GM12878 (cell line): ENCODE measurements around the gene ABI1. TPM values are rescaled to one million over a fixed set of nuclear protein-coding genes. Genes with fewer than 3 reads are reported as not detected.

Experiments used
- ASH2L ChIP-seq: fragments of 300-600, 200-600 bp; sonication (generic); IDR thresholded peaks from 2 replicates; pipeline ENCODE4 v1.6.1; 2017; ENCODE audit warnings: low read depth, mild to moderate bottlenecking, borderline replicate concordance
- ATF7 ChIP-seq: fragments of 450-650 bp; IDR thresholded peaks from 2 replicates; pipeline ENCODE4 v1.6.1; 2016; ENCODE audit warnings: low read depth, mild to moderate bottlenecking
- BCL11A ChIP-seq: IDR thresholded peaks from 2 replicates; pipeline ENCODE4 v1.6.1; 2011; ENCODE audit warnings: low read depth, low read length
- BMI1 ChIP-seq: fragments of 450-650 bp; IDR thresholded peaks from 2 replicates; pipeline ENCODE4 v1.6.1; 2016; ENCODE audit warnings: mild to moderate bottlenecking, moderate library complexity, borderline replicate concordance
- CHD1 ChIP-seq: IDR thresholded peaks from 2 replicates; pipeline ENCODE4 v1.6.1; 2012; ENCODE audit warnings: low read depth, low read length, improper control_type of control experiment
- ESRRA ChIP-seq: IDR thresholded peaks from 2 replicates; pipeline ENCODE4 v1.6.1; 2012; ENCODE audit warnings: mild to moderate bottlenecking, low read length, improper control_type of control experiment
- FOS ChIP-seq: IDR thresholded peaks from 3 replicates; pipeline ENCODE4 v1.6.1; 2011; ENCODE audit warnings: borderline replicate concordance; ENCODE audit not compliant: insufficient read length; ENCODE audit errors: extremely low read depth
- FOXM1 ChIP-seq: IDR thresholded peaks from 2 replicates; pipeline ENCODE4 v1.6.1; 2012; ENCODE audit warnings: low read depth, mild to moderate bottlenecking, inconsistent platforms, low read length, moderate library complexity
- HDAC6 ChIP-seq: fragments of 200-600 bp; sonication (generic); IDR thresholded peaks from one replicate; pipeline ENCODE4 v1.8.0; 2017; ENCODE audit warnings: antibody characterized with exemption; ENCODE audit not compliant: unreplicated experiment
- MTA3 ChIP-seq: IDR thresholded peaks from 2 replicates; pipeline ENCODE4 v1.6.1; 2012; ENCODE audit warnings: low read length, inconsistent platforms, borderline replicate concordance
- NRF1 ChIP-seq: conservative IDR thresholded peaks from 2 replicates; pipeline ENCODE4 v1.6.1; 2011; ENCODE audit warnings: mild to moderate bottlenecking, low read depth, low read length, improper control_type of control experiment
- PAX5 ChIP-seq: IDR thresholded peaks from 2 replicates; pipeline ENCODE4 v1.6.1; 2011; ENCODE audit warnings: low read depth, low read length, borderline replicate concordance
- POLR2A ChIP-seq: IDR thresholded peaks from 2 replicates; pipeline ENCODE4 v1.6.1; 2011; ENCODE audit warnings: low read depth, mild to moderate bottlenecking, low read length
- RCOR1 ChIP-seq: conservative IDR thresholded peaks from 2 replicates; pipeline ENCODE4 v1.6.1; 2012; ENCODE audit warnings: low read depth, low read length, improper control_type of control experiment
- SREBF1 ChIP-seq: IDR thresholded peaks from 2 replicates; pipeline ENCODE4 v1.6.1; 2012; ENCODE audit warnings: mild to moderate bottlenecking, low read length
- SUPT20H ChIP-seq: IDR thresholded peaks from 2 replicates; pipeline ENCODE4 v1.6.1; 2011; ENCODE audit warnings: low read depth, mild to moderate bottlenecking, low read length, moderate library complexity, borderline replicate concordance; ENCODE audit not compliant: control insufficient read depth
- TAF1 ChIP-seq: IDR thresholded peaks from 2 replicates; pipeline ENCODE4 v1.6.1; 2011; ENCODE audit warnings: mild to moderate bottlenecking, low read depth, low read length, borderline replicate concordance
- TCF3 ChIP-seq: IDR thresholded peaks from 2 replicates; pipeline ENCODE4 v1.6.1; 2012; ENCODE audit warnings: low read depth, mild to moderate bottlenecking, low read length, borderline replicate concordance; ENCODE audit not compliant: insufficient read depth
- TCF7 ChIP-seq: IDR thresholded peaks from 2 replicates; pipeline ENCODE4 v1.6.1; 2014; ENCODE audit warnings: antibody characterized with exemption, borderline replicate concordance
- ZNF207 ChIP-seq: fragments of 450-650 bp; IDR thresholded peaks from 2 replicates; pipeline ENCODE4 v1.6.1; 2014; ENCODE audit warnings: antibody characterized with exemption, mild to moderate bottlenecking, borderline replicate concordance
- ZNF592 ChIP-seq: fragments of 450-650 bp; IDR thresholded peaks from 2 replicates; pipeline ENCODE4 v1.6.1; 2017; ENCODE audit warnings: mild to moderate bottlenecking, moderate library complexity
- polyA plus RNA-seq, 11 experiments: library from polyadenylated mRNA; depleted of rRNA in 4 of 11; unstranded in 6 of 11; stranded (reverse) in 5 of 11; fragments of >200 nt; fragmentation: Nextera tagmentation in 4 of 11; fragmentation: Illumina TruSeq in 1 of 11; extraction: Ambion mirVana in 4 of 11; extraction: Trizol in 1 of 11; gene quantifications; 1 replicate in 1 of 11; 2 replicates in 10 of 11; pipeline versions ENCODE4 v1.2.1 to v1.2.3, GENCODE V29; 2011 to 2016; ENCODE audit warnings: inconsistent platforms in 2 of 11, missing spikeins in 2 of 11, low read depth in 1 of 11
- total RNA-seq, 4 experiments: library from RNA; depleted of rRNA in 3 of 4; stranded (reverse); fragments of >200 nt in 3 of 4; fragmentation: Illumina TruSeq in 1 of 4; extraction: Trizol in 1 of 4; gene quantifications; 2 replicates each; pipeline versions ENCODE4 v1.2.1 to v1.2.3, GENCODE V29; 2013 to 2021
- TF ChIP-seq, protein P1 (sequence below), 3 experiments: IDR thresholded peaks in 2 of 3; conservative IDR thresholded peaks in 1 of 3; 2 replicates each; pipeline ENCODE4 v1.5.1; 2011; ENCODE audit warnings: low read depth in 3 of 3, low read length in 3 of 3, mild to moderate bottlenecking in 3 of 3, control low read depth in 2 of 3, moderate library complexity in 2 of 3, inconsistent platforms in 1 of 3, mixed read lengths in 1 of 3; ENCODE audit not compliant: control insufficient read depth in 2 of 3, insufficient read depth in 1 of 3; ENCODE audit errors: extremely low read depth in 1 of 3
- TF ChIP-seq, protein P2 (sequence below): fragments of 450-650 bp; formaldehyde crosslinking; IDR thresholded peaks from 2 replicates; pipeline ENCODE4 v1.4.0; 2020; ENCODE audit warnings: mild to moderate bottlenecking, moderate library complexity

ABI1 gene
- total and polyA plus RNA-seq, 10 of the 15 experiments (the other 5 are each of a cell fraction or from before 2014, with no cell fraction given) = 31.2 to 73.2 (median 50.7) TPM

- TF ChIP-seq PAX5 = peak; percentile 51; the same call in 1 of the 2 replicates
- TF ChIP-seq HDAC6 = no peak
- TF ChIP-seq TAF1 = 0 out of 2 replicates have a peak, but pooled peaks have one; percentile 53
- TF ChIP-seq CHD1 = 0 out of 2 replicates have a peak, but pooled peaks have one; percentile 41
- TF ChIP-seq, protein P1, sequence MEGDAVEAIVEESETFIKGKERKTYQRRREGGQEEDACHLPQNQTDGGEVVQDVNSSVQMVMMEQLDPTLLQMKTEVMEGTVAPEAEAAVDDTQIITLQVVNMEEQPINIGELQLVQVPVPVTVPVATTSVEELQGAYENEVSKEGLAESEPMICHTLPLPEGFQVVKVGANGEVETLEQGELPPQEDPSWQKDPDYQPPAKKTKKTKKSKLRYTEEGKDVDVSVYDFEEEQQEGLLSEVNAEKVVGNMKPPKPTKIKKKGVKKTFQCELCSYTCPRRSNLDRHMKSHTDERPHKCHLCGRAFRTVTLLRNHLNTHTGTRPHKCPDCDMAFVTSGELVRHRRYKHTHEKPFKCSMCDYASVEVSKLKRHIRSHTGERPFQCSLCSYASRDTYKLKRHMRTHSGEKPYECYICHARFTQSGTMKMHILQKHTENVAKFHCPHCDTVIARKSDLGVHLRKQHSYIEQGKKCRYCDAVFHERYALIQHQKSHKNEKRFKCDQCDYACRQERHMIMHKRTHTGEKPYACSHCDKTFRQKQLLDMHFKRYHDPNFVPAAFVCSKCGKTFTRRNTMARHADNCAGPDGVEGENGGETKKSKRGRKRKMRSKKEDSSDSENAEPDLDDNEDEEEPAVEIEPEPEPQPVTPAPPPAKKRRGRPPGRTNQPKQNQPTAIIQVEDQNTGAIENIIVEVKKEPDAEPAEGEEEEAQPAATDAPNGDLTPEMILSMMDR (IDR thresholded peaks at IDR 0.05 in 2 of 3, conservative IDR thresholded peaks at IDR 0.05 in 1 of 3; ENCODE audit: control insufficient read depth in 2 of 3, extremely low read depth in 1 of 3, insufficient read depth in 1 of 3, low read depth in 3 of 3, low read length in 3 of 3) = no peak
- peak; percentile 71 for TF ChIP-seq ATF7
- TF ChIP-seq ESRRA = no peak
- peak; percentile 80; the same call in 1 of the 2 replicates for TF ChIP-seq FOXM1
- no peak for TF ChIP-seq FOS
- TF ChIP-seq BMI1 = peak; percentile 11; the same call in 1 of the 2 replicates
- TF ChIP-seq NRF1 = no peak
- TF ChIP-seq ASH2L = no peak
- no peak for TF ChIP-seq TCF7
- TF ChIP-seq SREBF1 = no peak
- no peak for TF ChIP-seq ZNF207
- TF ChIP-seq POLR2A = peak; percentile 76
- TF ChIP-seq, protein P2, sequence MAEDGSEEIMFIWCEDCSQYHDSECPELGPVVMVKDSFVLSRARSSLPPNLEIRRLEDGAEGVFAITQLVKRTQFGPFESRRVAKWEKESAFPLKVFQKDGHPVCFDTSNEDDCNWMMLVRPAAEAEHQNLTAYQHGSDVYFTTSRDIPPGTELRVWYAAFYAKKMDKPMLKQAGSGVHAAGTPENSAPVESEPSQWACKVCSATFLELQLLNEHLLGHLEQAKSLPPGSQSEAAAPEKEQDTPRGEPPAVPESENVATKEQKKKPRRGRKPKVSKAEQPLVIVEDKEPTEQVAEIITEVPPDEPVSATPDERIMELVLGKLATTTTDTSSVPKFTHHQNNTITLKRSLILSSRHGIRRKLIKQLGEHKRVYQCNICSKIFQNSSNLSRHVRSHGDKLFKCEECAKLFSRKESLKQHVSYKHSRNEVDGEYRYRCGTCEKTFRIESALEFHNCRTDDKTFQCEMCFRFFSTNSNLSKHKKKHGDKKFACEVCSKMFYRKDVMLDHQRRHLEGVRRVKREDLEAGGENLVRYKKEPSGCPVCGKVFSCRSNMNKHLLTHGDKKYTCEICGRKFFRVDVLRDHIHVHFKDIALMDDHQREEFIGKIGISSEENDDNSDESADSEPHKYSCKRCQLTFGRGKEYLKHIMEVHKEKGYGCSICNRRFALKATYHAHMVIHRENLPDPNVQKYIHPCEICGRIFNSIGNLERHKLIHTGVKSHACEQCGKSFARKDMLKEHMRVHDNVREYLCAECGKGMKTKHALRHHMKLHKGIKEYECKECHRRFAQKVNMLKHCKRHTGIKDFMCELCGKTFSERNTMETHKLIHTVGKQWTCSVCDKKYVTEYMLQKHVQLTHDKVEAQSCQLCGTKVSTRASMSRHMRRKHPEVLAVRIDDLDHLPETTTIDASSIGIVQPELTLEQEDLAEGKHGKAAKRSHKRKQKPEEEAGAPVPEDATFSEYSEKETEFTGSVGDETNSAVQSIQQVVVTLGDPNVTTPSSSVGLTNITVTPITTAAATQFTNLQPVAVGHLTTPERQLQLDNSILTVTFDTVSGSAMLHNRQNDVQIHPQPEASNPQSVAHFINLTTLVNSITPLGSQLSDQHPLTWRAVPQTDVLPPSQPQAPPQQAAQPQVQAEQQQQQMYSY = no peak
- 0 out of 2 replicates have a peak, but pooled peaks have one; percentile 36 for TF ChIP-seq TCF3
- TF ChIP-seq ZNF592 = no peak
- TF ChIP-seq SUPT20H = no peak
- 0 out of 2 replicates have a peak, but pooled peaks have one; percentile 30 for TF ChIP-seq RCOR1
- peak; percentile 76 for TF ChIP-seq BCL11A
- TF ChIP-seq MTA3 = no peak; the same call in 1 of the 2 replicates
These were observed 123.0 kb downstream of the ABI1 start (continued) for GRCh38 chr10:26737730-26738129.
